ENCODE results near the gene BMP7.
"Not testable (repeated sequence)": the region's sequence is repeated elsewhere in the genome, so short reads cannot be mapped to it uniquely, and the experiment has no call there.

DNA sequence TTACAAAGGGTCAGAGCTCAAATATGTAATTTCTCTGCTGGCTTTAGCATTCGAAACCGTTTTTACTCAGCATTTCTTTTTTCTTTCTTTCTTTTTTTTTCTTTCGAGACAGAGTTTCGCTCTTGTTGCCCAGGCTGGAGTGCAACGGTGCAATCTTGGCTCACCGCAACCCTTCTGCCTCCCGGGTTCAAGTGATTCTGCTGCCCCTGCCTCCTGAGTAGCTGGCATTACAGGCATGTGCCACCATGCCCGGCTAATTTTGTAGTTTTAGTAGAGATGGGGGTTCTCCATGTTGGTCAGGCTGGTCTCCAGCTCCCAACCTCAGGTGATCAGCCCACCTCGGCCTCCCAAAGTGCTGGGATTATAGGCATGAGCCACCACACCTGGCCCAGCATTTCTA lies 108.7 kb downstream of the BMP7 start:
- TF ChIP-seq, protein P1, sequence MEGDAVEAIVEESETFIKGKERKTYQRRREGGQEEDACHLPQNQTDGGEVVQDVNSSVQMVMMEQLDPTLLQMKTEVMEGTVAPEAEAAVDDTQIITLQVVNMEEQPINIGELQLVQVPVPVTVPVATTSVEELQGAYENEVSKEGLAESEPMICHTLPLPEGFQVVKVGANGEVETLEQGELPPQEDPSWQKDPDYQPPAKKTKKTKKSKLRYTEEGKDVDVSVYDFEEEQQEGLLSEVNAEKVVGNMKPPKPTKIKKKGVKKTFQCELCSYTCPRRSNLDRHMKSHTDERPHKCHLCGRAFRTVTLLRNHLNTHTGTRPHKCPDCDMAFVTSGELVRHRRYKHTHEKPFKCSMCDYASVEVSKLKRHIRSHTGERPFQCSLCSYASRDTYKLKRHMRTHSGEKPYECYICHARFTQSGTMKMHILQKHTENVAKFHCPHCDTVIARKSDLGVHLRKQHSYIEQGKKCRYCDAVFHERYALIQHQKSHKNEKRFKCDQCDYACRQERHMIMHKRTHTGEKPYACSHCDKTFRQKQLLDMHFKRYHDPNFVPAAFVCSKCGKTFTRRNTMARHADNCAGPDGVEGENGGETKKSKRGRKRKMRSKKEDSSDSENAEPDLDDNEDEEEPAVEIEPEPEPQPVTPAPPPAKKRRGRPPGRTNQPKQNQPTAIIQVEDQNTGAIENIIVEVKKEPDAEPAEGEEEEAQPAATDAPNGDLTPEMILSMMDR (IDR thresholded peaks at IDR 0.05; ENCODE audit: extremely low read depth in 1 of 2, insufficient read depth in 1 of 2, low read depth in 1 of 2, low read length in 2 of 2), result not testable (repeated sequence)
- TF ChIP-seq POLR2A (IDR thresholded peaks at IDR 0.05; ENCODE audit: low read depth, low read length); POLR2AphosphoS5 (IDR thresholded peaks at IDR 0.05; ENCODE audit: insufficient read depth, low read depth, low read length); EZH2 (IDR thresholded peaks at IDR 0.05; ENCODE audit: borderline replicate concordance, low read depth, low read length, severe bottlenecking); MYC (IDR thresholded peaks at IDR 0.05; ENCODE audit: low read depth, low read length): not testable (repeated sequence)
- TF ChIP-seq, protein P2, sequence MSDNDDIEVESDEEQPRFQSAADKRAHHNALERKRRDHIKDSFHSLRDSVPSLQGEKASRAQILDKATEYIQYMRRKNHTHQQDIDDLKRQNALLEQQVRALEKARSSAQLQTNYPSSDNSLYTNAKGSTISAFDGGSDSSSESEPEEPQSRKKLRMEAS (IDR thresholded peaks at IDR 0.05; ENCODE audit: insufficient read depth, insufficient read length), result not testable (repeated sequence)

All from endothelial cell of umbilical vein (primary cell).